GM19397 (cell line): ENCODE results near the gene ZACN.

Experiments used
- ATAC-seq: cut with Tn5 transposase; IDR thresholded peaks from one replicate; pipeline ENCODE4 v1.9.1; 2021; ENCODE audit warnings: mild to moderate bottlenecking, moderate library complexity; ENCODE audit not compliant: unreplicated experiment

The ZACN gene

GRCh38 chr17:76095943-76096342 is 17.0 kb downstream of the ZACN start:
- no peak for ATAC-seq

GRCh38 chr17:76097716-76098295 is 18.8 kb downstream of the ZACN start:
- no peak for ATAC-seq

DNA sequence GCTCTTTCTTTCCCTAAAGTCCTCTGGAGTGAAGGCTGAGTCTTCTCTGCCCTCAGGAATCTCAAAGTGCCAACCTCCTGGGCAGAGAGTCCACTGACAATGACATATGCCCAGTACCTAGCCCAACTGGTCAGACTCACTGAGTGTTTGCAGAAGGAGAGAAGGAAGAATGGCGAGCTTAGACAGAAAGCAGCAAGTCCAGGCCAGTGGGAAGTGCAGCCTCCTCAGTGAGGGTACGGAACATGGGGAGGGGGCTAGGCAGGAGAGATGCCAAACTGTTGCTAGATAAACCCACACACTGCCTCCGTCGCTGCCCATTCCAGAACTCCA is 23.9 kb downstream of the ZACN start:
- no peak for ATAC-seq

DNA sequence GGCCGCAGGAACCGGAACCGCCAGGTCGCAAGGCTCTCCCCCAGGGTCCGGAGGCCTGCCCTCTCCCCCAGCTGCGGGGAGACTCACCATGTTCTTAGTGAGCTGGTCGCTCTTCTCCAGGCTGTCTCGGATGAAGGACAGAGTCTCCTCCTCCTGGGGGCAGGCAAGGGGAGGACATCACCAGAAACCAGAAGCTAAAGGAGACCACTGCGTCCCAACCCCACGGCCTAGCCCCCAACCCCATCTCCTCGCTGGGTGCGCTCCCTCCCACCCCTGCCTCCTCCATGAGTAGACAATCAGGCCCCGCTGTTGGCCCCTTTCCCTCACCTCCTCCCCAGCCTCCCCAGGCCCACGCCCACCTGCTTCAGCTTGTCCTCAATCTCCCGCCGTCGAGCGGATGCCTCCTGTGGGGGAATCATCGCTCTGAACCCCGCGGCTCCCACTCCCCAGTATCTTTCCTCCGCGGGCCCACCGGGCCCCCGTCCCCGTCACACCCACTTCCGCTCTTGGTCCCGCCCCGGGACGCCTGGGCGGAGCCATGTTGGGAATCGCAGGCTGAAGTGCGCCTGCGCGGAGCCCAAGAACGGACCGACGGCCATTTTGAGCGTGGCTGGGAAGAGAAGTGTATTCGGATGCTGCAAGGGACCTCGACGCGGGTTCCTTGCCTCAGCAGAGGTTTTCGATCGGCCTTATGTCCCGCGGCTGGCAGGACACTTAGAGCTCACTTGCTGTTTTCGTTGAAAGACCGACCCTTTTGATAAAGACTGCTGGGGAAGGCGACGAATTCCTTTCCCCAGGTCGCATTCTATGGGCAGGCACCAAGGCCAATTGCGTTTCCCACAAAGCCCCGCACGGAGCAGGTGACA is 24.5 kb downstream of the ZACN start, which contains the start of gene EXOC7:
EXOC7 (minus strand) TSS at position 514 of the 866 bp plus-strand sequence; CDS start at position 419, 95 bp downstream.
- ATAC-seq, result peak; percentile 78

GRCh38 chr17:76104140-76104895 is 25.3 kb downstream of the ZACN start:
- ATAC-seq, result no peak

- no peak for ATAC-seq
Observed at GRCh38 chr17:76104896-76105231, 25.9 kb downstream of the ZACN start.

DNA sequence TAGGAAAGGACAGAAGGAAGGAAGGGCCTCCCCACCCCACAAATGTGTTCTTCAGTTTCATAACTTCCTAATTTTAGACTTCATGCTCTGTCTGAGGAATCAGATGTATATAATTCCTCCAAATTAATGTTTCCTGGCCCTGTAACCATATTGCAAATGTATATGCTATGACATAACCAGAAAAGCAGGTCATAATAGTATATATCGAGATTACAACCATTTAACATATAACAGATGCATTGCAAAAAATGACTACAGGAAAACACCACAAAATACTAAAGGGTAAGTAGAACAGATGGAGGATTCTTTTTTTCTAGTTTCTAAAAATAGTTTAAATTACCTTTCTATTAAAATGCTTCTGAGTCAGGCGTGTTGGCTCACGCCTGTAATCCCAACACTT is 27.7 kb downstream of the ZACN start:
- ATAC-seq, result no peak

DNA sequence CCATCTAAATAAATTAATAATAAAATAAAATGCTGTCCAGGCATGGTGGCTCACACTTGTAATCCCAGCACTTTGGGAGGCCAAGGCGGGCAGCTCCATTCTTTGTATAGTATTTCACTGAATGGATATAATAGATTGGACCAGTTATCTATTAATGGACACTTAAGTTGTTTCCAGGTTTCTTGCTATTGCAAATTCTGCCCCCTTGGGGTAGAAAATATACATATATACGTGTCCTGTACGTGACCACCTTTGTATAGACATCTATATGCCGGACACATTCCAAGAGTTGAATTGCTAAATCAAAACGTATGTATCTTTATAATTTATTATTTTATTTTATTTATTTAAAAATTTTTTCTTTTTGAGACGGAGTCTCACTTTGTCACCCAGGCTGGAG is 28.5 kb downstream of the ZACN start:
- no peak for ATAC-seq

- ATAC-seq, result no peak
Observed at GRCh38 chr17:76111956-76112355, 33.0 kb downstream of the ZACN start.

DNA sequence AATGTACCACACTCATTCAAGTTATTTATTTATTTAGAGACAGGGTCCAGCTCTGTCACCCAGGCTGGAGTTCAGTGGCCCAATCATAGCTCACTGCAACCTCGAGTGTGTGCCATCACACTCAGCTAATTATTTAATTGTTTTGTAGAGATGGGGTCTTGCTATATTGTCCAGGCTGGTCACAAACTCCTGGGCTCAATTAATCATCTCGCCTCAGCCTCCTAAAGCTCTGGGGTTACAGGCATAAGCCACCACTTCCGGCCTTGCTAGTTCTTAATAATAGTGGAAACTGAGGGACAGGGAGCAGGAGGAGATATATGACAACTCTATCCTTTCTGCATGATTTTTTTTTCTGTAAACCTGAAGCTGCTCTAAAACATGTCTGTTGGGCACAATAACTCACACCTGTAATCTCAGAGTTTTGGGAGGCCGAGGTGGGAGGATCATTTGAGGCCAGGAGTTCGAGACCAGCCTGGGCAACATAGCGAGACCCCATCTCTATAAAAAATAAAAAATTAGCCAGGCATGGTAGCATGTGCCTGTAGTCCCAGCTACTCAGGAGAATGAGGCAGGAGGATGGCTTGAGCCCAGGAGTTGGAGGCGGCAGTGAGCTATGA is 36.3 kb downstream of the ZACN start:
- no peak for ATAC-seq

DNA sequence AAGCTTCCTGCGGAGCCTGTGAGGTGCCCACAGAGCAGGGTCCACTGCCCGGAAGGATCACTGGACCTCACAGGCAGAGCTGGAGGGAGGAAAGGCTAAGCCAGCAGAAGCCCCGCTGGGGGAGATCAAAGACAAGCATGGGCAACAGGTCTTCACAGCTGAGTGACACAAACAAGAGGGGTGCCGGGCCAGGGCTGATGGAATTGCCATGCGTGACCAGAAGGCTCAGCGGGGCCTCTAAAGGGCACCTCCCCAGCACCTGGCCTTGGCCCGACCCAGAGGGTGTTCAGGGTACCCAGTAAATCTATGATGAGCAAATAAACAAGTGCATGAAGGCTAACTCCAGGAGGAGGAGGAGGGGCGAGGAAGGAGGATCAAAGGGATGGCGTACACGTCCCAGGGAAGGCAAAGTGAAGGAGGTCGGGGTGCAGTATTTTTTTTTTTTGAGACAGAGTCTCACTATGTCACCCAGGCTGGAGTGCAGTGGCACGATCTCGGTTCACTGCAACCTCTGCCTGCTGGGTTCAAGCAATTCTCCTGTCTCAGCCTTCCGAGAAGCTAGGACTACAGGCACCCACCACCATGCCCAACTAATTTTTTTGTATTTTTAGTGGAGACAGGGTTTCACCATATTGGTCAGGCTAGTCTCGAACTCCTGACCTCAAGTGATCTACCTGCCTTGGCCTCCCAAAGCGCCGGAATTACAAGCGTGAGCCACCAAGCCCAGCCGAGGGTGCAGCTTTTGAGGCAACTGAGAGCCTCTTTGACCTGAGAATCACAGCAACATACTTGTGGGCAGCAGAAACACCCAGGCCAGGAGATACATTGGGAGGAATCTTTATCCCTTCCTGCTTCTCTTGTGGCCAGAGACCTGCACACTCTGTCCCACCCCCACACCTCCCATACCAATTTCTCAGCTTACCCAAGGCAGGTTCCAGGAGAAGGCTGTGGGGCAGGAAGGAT is 40.7 kb downstream of the ZACN start:
- no peak for ATAC-seq

DNA sequence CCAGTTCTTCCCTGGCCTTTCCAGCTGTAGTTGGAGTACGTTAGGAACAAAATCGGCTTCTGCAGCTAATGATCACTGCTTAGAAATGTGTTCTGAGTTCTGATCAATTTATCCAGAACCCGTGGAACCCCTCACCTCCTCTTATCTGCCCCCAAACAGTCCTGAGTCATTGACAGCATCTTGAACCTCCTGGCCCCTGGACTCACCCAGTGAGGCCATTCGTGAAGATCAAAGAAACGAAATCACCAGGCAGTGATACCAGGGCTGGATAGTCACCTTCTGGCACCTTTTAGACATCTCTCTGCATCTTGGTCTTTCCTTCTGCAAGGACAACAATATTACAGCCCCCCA is 41.7 kb downstream of the ZACN start:
- ATAC-seq, result no peak

DNA sequence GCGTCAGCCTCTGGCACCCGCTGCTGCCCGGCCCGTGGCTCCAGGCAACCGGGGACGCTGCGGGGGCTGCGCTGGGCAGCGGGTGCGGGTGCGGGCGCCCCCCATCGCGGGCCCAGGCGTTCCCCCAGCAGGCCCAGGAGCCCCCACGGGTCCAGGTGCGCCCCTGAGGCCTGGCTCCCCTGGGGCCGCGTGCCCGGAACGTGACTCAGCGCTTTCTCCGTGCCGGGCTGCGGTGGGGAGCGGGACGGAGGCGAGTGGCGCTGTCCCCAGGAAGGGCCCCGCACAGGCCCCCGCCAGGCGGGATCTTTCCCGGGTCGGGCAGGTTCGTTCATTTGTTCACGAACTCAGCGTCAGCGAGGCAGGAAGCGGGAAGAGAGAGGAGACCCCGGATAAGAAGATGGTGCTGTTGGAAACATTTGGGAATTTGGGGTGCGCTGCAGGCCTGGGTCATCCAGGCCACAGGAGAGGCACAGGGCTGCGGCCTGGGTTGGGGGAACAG is 43.0 kb downstream of the ZACN start:
- peak; percentile 17 for ATAC-seq

DNA sequence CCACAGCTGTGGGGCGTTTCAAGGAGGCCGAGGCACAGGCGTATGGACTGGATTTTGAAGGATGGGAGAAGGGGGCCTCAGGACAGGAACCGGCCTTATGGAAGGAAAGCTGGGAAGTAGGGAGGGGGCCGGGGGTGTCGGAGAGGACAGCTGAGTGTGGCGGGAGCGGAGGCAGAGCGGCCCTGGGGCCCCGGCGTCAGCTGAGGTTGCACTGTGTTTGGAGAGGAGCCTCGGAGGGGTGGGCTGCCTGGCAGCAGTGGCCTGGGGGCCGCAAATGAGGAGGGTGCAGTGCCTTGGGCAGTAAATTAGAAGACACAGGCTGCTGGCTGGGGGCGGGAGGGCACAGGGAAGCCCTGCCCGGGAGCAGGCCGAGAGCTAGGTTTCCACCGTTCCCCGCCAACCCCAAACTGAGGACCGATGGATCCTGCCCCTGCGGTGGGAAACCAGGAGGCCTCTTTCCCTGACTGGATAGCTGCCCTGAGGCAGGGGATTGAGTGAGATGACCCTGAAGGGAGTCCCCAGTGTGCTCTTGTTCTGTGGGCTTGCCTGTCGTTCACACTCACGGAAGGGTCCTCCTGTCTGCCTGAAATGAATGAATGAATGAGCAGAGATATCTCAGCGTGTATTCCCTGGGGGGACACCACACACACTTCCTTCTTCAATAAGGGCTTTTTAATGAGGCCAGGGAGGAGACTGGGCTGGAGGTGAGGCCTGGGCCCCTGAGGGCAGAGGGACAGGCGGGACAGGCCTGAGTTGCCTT is 43.6 kb downstream of the ZACN start:
- ATAC-seq, result no peak

GRCh38 chr17:76123191-76123499 is 44.2 kb downstream of the ZACN start:
- no peak for ATAC-seq

- no peak for ATAC-seq
Observed at GRCh38 chr17:76123749-76124581, 45.0 kb downstream of the ZACN start.

DNA sequence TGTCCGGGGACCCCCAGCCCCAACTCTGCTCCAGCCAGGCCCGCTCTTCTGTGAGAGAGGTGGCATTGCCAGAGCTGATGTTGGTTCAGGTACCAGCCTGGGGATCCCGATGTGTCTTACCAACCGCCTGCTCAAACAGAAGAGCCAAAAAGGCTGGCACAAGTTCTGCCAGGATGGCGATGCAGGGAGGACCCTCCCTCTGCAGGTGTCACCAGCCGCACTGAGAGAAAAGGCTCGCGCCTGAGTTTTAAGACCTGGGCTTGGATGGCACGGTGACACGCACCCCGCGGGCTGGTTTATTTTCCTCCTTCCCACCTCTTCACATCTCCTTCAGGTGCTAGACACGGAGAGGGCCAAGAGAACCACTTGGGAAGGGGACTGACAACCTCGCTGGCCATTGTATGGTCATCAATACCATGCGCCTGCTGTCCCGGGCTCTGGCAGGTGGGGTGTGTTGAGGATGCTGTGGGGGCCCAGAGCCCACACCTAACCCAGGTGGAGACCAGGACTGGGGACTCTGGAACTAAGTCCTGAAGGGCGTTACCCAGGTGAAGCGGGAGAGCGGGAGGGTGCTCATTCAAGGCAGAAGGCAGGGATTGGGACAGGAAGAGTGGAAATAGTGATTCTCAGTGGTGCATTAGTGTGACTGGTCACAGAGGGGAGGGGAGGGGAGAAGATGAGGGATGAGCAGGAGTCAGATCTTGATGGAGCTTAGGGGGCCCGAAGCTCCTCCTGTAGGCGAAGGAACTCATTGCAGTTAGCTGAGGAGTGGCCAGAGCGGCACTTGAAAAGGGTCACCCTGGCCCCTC is 45.8 kb downstream of the ZACN start:
- ATAC-seq, result no peak

GRCh38 chr17:76125391-76125675 is 46.4 kb downstream of the ZACN start:
- ATAC-seq, result no peak
